T-cell (primary cell): ENCODE measurements around the gene NCLN. TPM values are rescaled to one million over a fixed set of nuclear protein-coding genes. Genes with fewer than 3 reads are reported as not detected.

Experiments
- ATAC-seq, 4 experiments: fragments of 200-7000 bp in 3 of 4; fragments of 150-1000 bp in 1 of 4; cut with Tn5 transposase; replicated peaks in 1 of 4; 1 replicate in 3 of 4; 2 replicates in 1 of 4; pipeline ENCODE4 v1.10.0; 2021; ENCODE audit warnings: moderate library complexity in 3 of 4, mild to moderate bottlenecking in 2 of 4, moderate number of reproducible peaks in 1 of 4
- CTCF ChIA-PET, 2 donors: fragments of 300-600 bp; sonication (Branson Sonifier 250); formaldehyde crosslinking; loops; one replicate each; lab custom pipeline; 2022; ENCODE audit warnings: antibody characterized with exemption in 2 of 2; lab: Charles Lee
- POLR2A ChIA-PET, 2 donors: fragments of 300-600 bp; sonication (Branson Sonifier 250); formaldehyde crosslinking; loops; one replicate each; lab custom pipeline; 2022; ENCODE audit warnings: antibody characterized with exemption in 2 of 2; lab: Charles Lee
- DNase-seq, 35 experiments: peaks; one replicate each; pipeline versions ENCODE4 v3.0.0 to v3.0.0-alpha.2; 2013 to 2023
- H3K27ac ChIP-seq: one replicate; pipeline ENCODE4 v1.5.1; 2013; ENCODE audit warnings: low read length
- H3K27me3 ChIP-seq, 2 experiments: replicated peaks in 1 of 2; 1 replicate in 1 of 2; 2 replicates in 1 of 2; pipeline versions ENCODE4 v1.6.1 to v1.7.0; 2013; ENCODE audit warnings: low read length in 1 of 2, mixed read lengths in 1 of 2; ENCODE audit not compliant: control insufficient read depth in 2 of 2, insufficient read depth in 2 of 2; ENCODE audit errors: extremely low read depth in 1 of 2
- H3K36me3 ChIP-seq, 2 donors: 1 replicate in 1 of 2; 2 replicates in 1 of 2; pipeline versions ENCODE4 v1.6.1 to v1.7.0; 2013; ENCODE audit warnings: low read length in 1 of 2; ENCODE audit not compliant: control insufficient read depth in 2 of 2, insufficient read depth in 1 of 2; ENCODE audit errors: extremely low read depth in 1 of 2
- H3K4me1 ChIP-seq, 2 experiments: 1 replicate in 1 of 2; 2 replicates in 1 of 2; pipeline versions ENCODE4 v1.6.1 to v1.7.0; 2013; ENCODE audit warnings: low read length in 2 of 2, mixed read lengths in 1 of 2; ENCODE audit not compliant: insufficient read depth in 2 of 2, control insufficient read depth in 1 of 2; ENCODE audit errors: extremely low read depth in 1 of 2
- H3K4me3 ChIP-seq, 2 donors: 1 replicate in 1 of 2; 2 replicates in 1 of 2; pipeline versions ENCODE4 v1.5.1 to v1.7.0; 2013; ENCODE audit warnings: mild to moderate bottlenecking in 2 of 2, low read length in 1 of 2, moderate library complexity in 1 of 2; ENCODE audit not compliant: control insufficient read depth in 1 of 2; ENCODE audit errors: extremely low read depth in 1 of 2
- H3K9me3 ChIP-seq: 2 replicates; pipeline ENCODE4 v1.7.0; 2013
- H3K27ac Mint-ChIP-seq, 2 donors: one replicate each; pipeline ENCODE4 v1.8.0; 2020 to 2021; ENCODE audit warnings: mild to moderate bottlenecking in 2 of 2, mixed read lengths in 2 of 2
- H3K27me3 Mint-ChIP-seq, 2 donors: one replicate each; pipeline ENCODE4 v1.8.0; 2021 to 2022; ENCODE audit warnings: mixed read lengths in 2 of 2
- H3K36me3 Mint-ChIP-seq: one replicate; pipeline ENCODE4 v1.8.0; 2021; ENCODE audit warnings: mixed read lengths
- H3K4me1 Mint-ChIP-seq, 3 donors: one replicate each; pipeline ENCODE4 v1.8.0; 2020 to 2022; ENCODE audit warnings: mixed read lengths in 3 of 3, mild to moderate bottlenecking in 1 of 3
- H3K4me3 Mint-ChIP-seq, 3 donors: one replicate each; pipeline ENCODE4 v1.8.0; 2020 to 2022; ENCODE audit warnings: mild to moderate bottlenecking in 3 of 3, mixed read lengths in 3 of 3, moderate library complexity in 3 of 3
- H3K9me3 Mint-ChIP-seq, 3 donors: one replicate each; pipeline ENCODE4 v1.8.0; 2020 to 2022; ENCODE audit warnings: mixed read lengths in 3 of 3
- WGBS: methylation state at CpG from one replicate; pipeline ENCODE4 v1.1.5; 2013; ENCODE audit warnings: missing lambda C conversion rate; ENCODE audit not compliant: insufficient coverage; 5-methylcytosine and 5-hydroxymethylcytosine counted together
- total RNA-seq, 35 experiments: library from RNA in 6 of 35; stranded (reverse) in 6 of 35; fragments of 120-200 nt in 1 of 35; gene quantifications; one replicate each; pipeline versions ENCODE4 v1.2.1 to v1.2.4 and lab custom pipeline; 2013 to 2026

The NCLN gene
- total RNA-seq, 5 donors from 2014 or later (not counting 1 experiment from before 2014, with no cell fraction given): 47.2 to 69.5 (median 61.0) TPM

GRCh38 chr19:3149089-3149488 is 36.6 kb upstream of the NCLN start:
- no peaks in the 10 kb centered on the region for H3K9me3 ChIP-seq
- no peak overlapping the region for H3K4me3 ChIP-seq
- WGBS: 99% methylated on average over 6 of the region's 6 CpGs
- Mint-ChIP-seq H3K36me3 (no peaks in the 10 kb centered on the region), H3K9me3 (no peaks in the 10 kb centered on the region), H3K27ac (no peak overlapping the region), H3K4me3 (no peak overlapping the region), H3K27me3 (no peaks in the 10 kb centered on the region), H3K4me1 (peaks cover 4 to 8% (median 7%) of the 10 kb centered on the region in 3 donors)
- no peak for ATAC-seq
- CTCF ChIA-PET: no interaction called here
- DNase-seq: no peak
- H3K4me1 ChIP-seq: peaks cover 0 to 5% of the 10 kb centered on the region in 2 experiments
- no peaks in the 10 kb centered on the region for H3K27me3 ChIP-seq
- no peaks in the 10 kb centered on the region for H3K36me3 ChIP-seq
- POLR2A ChIA-PET: no interaction called here
- no peak overlapping the region for H3K27ac ChIP-seq

- no peak overlapping the region for H3K4me3 ChIP-seq
- no peak overlapping the region for H3K27ac Mint-ChIP-seq
- no peak for DNase-seq
Observed at GRCh38 chr19:3149526-3150505, 35.9 kb upstream of the NCLN start.

GRCh38 chr19:3150739-3151329 is 34.9 kb upstream of the NCLN start:
- POLR2A ChIA-PET: no interaction called here
- peaks cover 2 to 7% (median 5%) of the 10 kb centered on the region in 3 donors for H3K4me1 Mint-ChIP-seq
- Histone ChIP-seq H3K4me1 (peaks cover 13 to 22% of the 10 kb centered on the region in 2 experiments), H3K9me3 (no peaks in the 10 kb centered on the region), H3K36me3 (no peaks in the 10 kb centered on the region), H3K27ac (no peak overlapping the region), H3K27me3 (no peaks in the 10 kb centered on the region), H3K4me3 (no peak overlapping the region)
- CTCF ChIA-PET: interaction anchor here in 1 of 2 donors (1.1 kb wide), 1 partner anchor 22 kb away, joined by 3 read pairs; no protein-coding TSS in a partner anchor
- no peaks in the 10 kb centered on the region for H3K9me3 Mint-ChIP-seq
- H3K27ac Mint-ChIP-seq: no peak overlapping the region
- 90% methylated on average over 2 of the region's 5 CpGs for WGBS
- DNase-seq (no peak), ATAC-seq (no peak)
- H3K36me3 Mint-ChIP-seq: no peaks in the 10 kb centered on the region
- no peaks in the 10 kb centered on the region for H3K27me3 Mint-ChIP-seq
- H3K4me3 Mint-ChIP-seq: no peak overlapping the region

More at GRCh38 chr19:3149526-3150505, 35.9 kb upstream of the NCLN start:
- POLR2A ChIA-PET: no interaction called here
- Mint-ChIP-seq H3K36me3 (no peaks in the 10 kb centered on the region), H3K9me3 (no peaks in the 10 kb centered on the region), H3K4me3 (no peak overlapping the region), H3K27me3 (no peaks in the 10 kb centered on the region), H3K4me1 (peaks cover 4 to 8% (median 7%) of the 10 kb centered on the region in 3 donors)
- Histone ChIP-seq H3K27ac (no peak overlapping the region), H3K36me3 (no peaks in the 10 kb centered on the region), H3K4me1 (peaks cover 5 to 12% of the 10 kb centered on the region in 2 experiments), H3K27me3 (no peaks in the 10 kb centered on the region), H3K9me3 (no peaks in the 10 kb centered on the region)
- no peak for ATAC-seq
- WGBS: 97% methylated on average over 12 of the region's 35 CpGs
- CTCF ChIA-PET: no interaction called here

GRCh38 chr19:3151563-3152418 is 33.9 kb upstream of the NCLN start:
- Histone ChIP-seq H3K4me1 (peaks cover 13 to 24% of the 10 kb centered on the region in 2 experiments), H3K27me3 (no peaks in the 10 kb centered on the region), H3K9me3 (no peaks in the 10 kb centered on the region), H3K4me3 (no peak overlapping the region), H3K27ac (no peak overlapping the region), H3K36me3 (no peaks in the 10 kb centered on the region)
- POLR2A ChIA-PET: no interaction called here
- CTCF ChIA-PET: interaction anchor here (0.5 to 1.1 kb wide), 3 partner anchors 10 to 23 kb away, joined by 3 to 7 read pairs (median 5); no protein-coding TSS in a partner anchor
- DNase-seq (no peak), ATAC-seq (no peak)
- 88% methylated on average over 10 of the region's 14 CpGs for WGBS
- H3K27ac Mint-ChIP-seq: no peak overlapping the region
- peaks cover 2 to 4% (median 3%) of the 10 kb centered on the region in 3 donors for H3K4me1 Mint-ChIP-seq
- H3K4me3 Mint-ChIP-seq: no peak overlapping the region
- no peaks in the 10 kb centered on the region for H3K36me3 Mint-ChIP-seq
- H3K27me3 Mint-ChIP-seq: no peaks in the 10 kb centered on the region
- H3K9me3 Mint-ChIP-seq: no peaks in the 10 kb centered on the region

- H3K36me3 Mint-ChIP-seq: no peaks in the 10 kb centered on the region
Observed at GRCh38 chr19:3152419-3152780, 33.3 kb upstream of the NCLN start.

More at GRCh38 chr19:3152419-3152780, 33.3 kb upstream of the NCLN start:
- Mint-ChIP-seq H3K4me3 (no peak overlapping the region), H3K27ac (no peak overlapping the region), H3K27me3 (no peaks in the 10 kb centered on the region), H3K4me1 (peaks cover 0 to 6% (median 4%) of the 10 kb centered on the region in 3 donors), H3K9me3 (no peaks in the 10 kb centered on the region)
- no peaks in the 10 kb centered on the region for H3K36me3 ChIP-seq
- no peaks in the 10 kb centered on the region for H3K9me3 ChIP-seq
- H3K4me1 ChIP-seq: peaks cover 13 to 24% of the 10 kb centered on the region in 2 experiments
- no peak overlapping the region for H3K27ac ChIP-seq
- POLR2A ChIA-PET: no interaction called here
- ATAC-seq (no peak), DNase-seq (no peak)
- no peak overlapping the region for H3K4me3 ChIP-seq
- WGBS: no CpG with 5 or more reads among the region's 3 CpGs
- no peaks in the 10 kb centered on the region for H3K27me3 ChIP-seq
- CTCF ChIA-PET: interaction anchor here in 1 of 2 donors (0.5 kb wide), 2 partner anchors 9 to 1518 kb away, joined by 4 to 5 read pairs; partner anchors contain the start of gene MYDGF
